Astrocyte (in vitro differentiated cells and primary cell): ENCODE data around the gene ABHD2.

Experiments
- CTCF ChIP-seq: IDR thresholded peaks from 2 replicates; pipeline ENCODE4 v1.5.1; 2011; ENCODE audit warnings: low read depth, mild to moderate bottlenecking, inconsistent platforms, low read length, moderate library complexity; ENCODE audit not compliant: insufficient read depth
- EZH2 ChIP-seq: IDR thresholded peaks from 2 replicates; pipeline ENCODE4 v1.6.1; 2012; ENCODE audit warnings: mild to moderate bottlenecking, low read length, inconsistent platforms; ENCODE audit not compliant: insufficient read depth

- TF ChIP-seq CTCF (no peak), EZH2 (no peak)
Observed at GRCh38 chr15:89072277-89072869, 15.9 kb upstream of the ABHD2 start.
